K562 (cell line): ENCODE results near the gene PICK1.

Experiments
- ARHGAP35 ChIP-seq: fragments of 450-650 bp; IDR thresholded peaks from 2 replicates; pipeline ENCODE4 v1.6.1; 2018; ENCODE audit not compliant: partially characterized antibody
- CREBBP ChIP-seq: IDR thresholded peaks from one replicate; pipeline ENCODE4 v1.6.1; 2012; ENCODE audit warnings: low read depth, mild to moderate bottlenecking, control low read depth, inconsistent platforms, low read length
- ZKSCAN8 ChIP-seq: fragments of 200-800 bp; sonication (Bioruptor generic); IDR thresholded peaks from 2 replicates; pipeline ENCODE4 v1.6.1; 2016; ENCODE audit warnings: missing genetic modification characterization, missing compliant biosample characterization
- TF ChIP-seq, protein P1 (sequence below), 3 experiments: IDR thresholded peaks in 2 of 3; conservative IDR thresholded peaks in 1 of 3; 2 replicates each; pipeline ENCODE4 v1.5.1; 2011 to 2012; ENCODE audit warnings: low read length in 3 of 3, mild to moderate bottlenecking in 3 of 3, control low read depth in 2 of 3, improper control_type of control experiment in 1 of 3, inconsistent platforms in 1 of 3, low read depth in 1 of 3, mixed read lengths in 1 of 3, moderate library complexity in 1 of 3; ENCODE audit not compliant: insufficient read depth in 2 of 3

DNA sequence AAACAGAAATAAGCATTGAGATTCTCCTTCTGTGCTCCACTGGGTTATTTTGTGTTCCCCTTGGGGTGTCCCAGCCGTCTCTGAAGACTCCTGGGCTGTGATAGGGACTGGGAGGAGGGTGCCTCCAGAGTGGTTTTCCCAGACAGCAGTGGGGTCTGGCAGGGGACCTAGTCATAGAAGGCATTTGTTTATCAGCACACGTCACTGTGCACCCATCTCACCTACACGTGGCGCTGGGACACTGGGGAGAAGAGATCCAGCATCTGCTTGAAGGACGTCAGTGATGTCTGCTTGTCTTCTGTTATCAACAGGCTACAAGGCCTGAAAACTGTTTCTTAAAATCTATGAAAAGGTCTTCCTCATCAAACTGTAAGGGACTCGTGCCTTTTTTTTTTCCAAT, 34.2 kb upstream of the PICK1 start:
- TF ChIP-seq CREBBP = no peak
- TF ChIP-seq ARHGAP35 = no peak
- TF ChIP-seq, protein P1, sequence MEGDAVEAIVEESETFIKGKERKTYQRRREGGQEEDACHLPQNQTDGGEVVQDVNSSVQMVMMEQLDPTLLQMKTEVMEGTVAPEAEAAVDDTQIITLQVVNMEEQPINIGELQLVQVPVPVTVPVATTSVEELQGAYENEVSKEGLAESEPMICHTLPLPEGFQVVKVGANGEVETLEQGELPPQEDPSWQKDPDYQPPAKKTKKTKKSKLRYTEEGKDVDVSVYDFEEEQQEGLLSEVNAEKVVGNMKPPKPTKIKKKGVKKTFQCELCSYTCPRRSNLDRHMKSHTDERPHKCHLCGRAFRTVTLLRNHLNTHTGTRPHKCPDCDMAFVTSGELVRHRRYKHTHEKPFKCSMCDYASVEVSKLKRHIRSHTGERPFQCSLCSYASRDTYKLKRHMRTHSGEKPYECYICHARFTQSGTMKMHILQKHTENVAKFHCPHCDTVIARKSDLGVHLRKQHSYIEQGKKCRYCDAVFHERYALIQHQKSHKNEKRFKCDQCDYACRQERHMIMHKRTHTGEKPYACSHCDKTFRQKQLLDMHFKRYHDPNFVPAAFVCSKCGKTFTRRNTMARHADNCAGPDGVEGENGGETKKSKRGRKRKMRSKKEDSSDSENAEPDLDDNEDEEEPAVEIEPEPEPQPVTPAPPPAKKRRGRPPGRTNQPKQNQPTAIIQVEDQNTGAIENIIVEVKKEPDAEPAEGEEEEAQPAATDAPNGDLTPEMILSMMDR (IDR thresholded peaks at IDR 0.05 in 2 of 3, conservative IDR thresholded peaks at IDR 0.05 in 1 of 3; ENCODE audit: insufficient read depth in 2 of 3, low read depth in 1 of 3, low read length in 3 of 3) = no peak
- no peak for TF ChIP-seq ZKSCAN8 (CRISPR knock-in tag)
